Effector memory CD8-positive, alpha-beta T cell (primary cell): ENCODE results near the gene ERAS.

ENCODE experiments used
- ATAC-seq: fragments of 150-1000 bp; cut with Tn5 transposase; replicated peaks from 2 replicates; pipeline ENCODE4 v1.10.0; 2021; ENCODE audit warnings: mild to moderate bottlenecking, moderate library complexity
- DNase-seq, 3 experiments: peaks; one replicate each; pipeline ENCODE4 v3.0.0; 2021
- H3K27ac Mint-ChIP-seq, 2 donors: one replicate each; pipeline ENCODE4 v1.8.0; 2022; ENCODE audit warnings: mild to moderate bottlenecking in 2 of 2, mixed read lengths in 2 of 2, moderate library complexity in 2 of 2
- H3K27me3 Mint-ChIP-seq, 2 donors: one replicate each; pipeline ENCODE4 v1.8.0; 2022; ENCODE audit warnings: mixed read lengths in 2 of 2
- H3K36me3 Mint-ChIP-seq: one replicate; pipeline ENCODE4 v1.8.0; 2022; ENCODE audit warnings: mild to moderate bottlenecking, moderate library complexity, mixed read lengths; ENCODE audit not compliant: insufficient read depth
- H3K4me1 Mint-ChIP-seq, 2 donors: one replicate each; pipeline ENCODE4 v1.8.0; 2022; ENCODE audit warnings: low read depth in 2 of 2, mixed read lengths in 2 of 2
- H3K4me3 Mint-ChIP-seq, 2 donors: one replicate each; pipeline ENCODE4 v1.8.0; 2022; ENCODE audit warnings: mild to moderate bottlenecking in 2 of 2, mixed read lengths in 2 of 2, moderate library complexity in 2 of 2
- H3K9me3 Mint-ChIP-seq, 2 donors: one replicate each; pipeline ENCODE4 v1.8.0; 2022; ENCODE audit warnings: mixed read lengths in 2 of 2
- total RNA-seq, 9 experiments: gene quantifications; one replicate each; lab custom pipeline; 2026; lab: John Stamatoyannopoulos, UW

The ERAS gene, protein sequence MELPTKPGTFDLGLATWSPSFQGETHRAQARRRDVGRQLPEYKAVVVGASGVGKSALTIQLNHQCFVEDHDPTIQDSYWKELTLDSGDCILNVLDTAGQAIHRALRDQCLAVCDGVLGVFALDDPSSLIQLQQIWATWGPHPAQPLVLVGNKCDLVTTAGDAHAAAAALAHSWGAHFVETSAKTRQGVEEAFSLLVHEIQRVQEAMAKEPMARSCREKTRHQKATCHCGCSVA
- 0 to 0.26 (median 0) reads per million in 9 experiments for total RNA-seq

DNA sequence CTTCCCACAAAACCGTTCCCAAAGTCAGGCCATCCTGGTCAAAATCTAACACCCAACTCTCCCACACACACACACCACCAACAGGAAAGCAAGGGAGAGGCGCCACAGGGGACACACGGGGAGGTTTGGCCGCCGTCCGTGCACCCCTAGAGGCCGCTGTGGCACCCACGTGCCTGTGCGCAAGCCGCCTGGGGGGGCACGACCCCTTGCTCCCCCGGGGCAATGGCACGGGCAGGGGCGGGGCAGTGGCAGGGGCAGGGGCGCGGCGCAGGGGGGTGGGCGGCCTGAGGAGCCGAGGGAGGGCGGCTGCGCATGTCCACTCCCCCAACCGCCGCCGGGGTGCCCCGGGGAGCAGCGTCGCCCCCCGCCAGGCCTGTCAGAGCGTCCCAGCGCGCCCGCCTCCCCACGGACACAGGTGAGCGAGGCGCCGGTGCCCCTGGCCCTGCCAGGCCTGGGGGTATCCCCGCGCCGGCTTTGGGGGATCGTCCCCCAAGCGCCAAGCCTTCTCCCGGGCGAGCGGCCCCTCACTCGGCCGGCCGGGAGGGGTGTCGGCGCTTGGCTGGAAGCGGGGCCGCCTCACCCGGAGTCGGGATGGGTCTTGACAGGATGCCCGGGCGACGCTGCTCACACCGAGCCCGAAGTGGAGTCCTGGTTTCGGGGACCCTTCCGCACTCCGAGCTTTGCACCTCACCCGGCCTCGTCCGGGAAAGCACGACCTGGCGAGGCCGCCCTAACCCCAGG, at the start of gene ERAS:
TSS of gene ERAS (plus strand) at position 379 of the 741 bp plus-strand sequence. CDS start 2,611 bp downstream, outside the sequence.
- Mint-ChIP-seq H3K4me1 (peaks cover 0 to 4% of the 10 kb centered on the region in 2 donors), H3K9me3 (no peaks in the 10 kb centered on the region), H3K27me3 (peaks cover 12 to 40% of the 10 kb centered on the region in 2 donors), H3K36me3 (peaks cover 7% of the 10 kb centered on the region), H3K27ac (peak within 1 kb of the TSS in 1 of 2 donors; percentile 75), H3K4me3 (peak within 1 kb of the TSS; percentile 66 to 81)
- DNase-seq (peak in 1 of 3 experiments; percentile 2), ATAC-seq (peak; percentile 61)

DNA sequence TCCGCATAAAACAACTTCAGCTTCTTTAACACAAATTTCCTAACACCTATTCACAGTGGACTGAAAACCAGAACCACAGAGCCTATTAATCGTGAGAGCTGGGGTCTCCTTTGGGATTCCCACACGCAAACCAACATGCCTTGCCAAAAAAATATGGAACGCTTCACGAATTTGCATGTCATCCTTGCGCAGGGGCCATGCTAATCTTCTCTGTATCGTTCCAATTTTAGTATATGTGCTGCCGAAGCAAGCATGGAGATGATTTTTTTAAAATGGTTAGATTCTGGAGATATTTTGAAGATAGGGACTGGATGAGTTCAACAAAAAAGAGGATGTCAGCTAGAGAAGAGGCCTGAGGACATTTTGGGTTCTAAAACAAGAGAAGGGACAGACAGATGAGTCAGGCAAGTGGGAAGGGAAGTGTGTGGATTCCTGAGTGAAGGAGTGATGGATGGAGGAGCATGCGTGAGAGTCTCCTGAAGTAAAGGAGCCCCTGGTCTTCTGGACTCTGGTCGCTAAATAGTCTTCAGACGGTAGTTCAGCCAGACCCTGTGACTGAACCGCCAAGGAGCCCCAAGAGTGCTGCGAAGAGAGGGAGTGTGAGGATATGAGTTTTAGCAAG, 49.4 kb upstream of the ERAS start:
- ATAC-seq: no peak
- peaks cover 5 to 15% of the 10 kb centered on the region in 2 donors for H3K27me3 Mint-ChIP-seq
- H3K4me1 Mint-ChIP-seq: no peaks in the 10 kb centered on the region
- DNase-seq: no peak
- no peak overlapping the region for H3K27ac Mint-ChIP-seq
- no peaks in the 10 kb centered on the region for H3K9me3 Mint-ChIP-seq
- no peak overlapping the region for H3K4me3 Mint-ChIP-seq
- no peaks in the 10 kb centered on the region for H3K36me3 Mint-ChIP-seq

GRCh38 chrX:48779399-48779798, 46.9 kb upstream of the ERAS start:
- Mint-ChIP-seq H3K36me3 (no peaks in the 10 kb centered on the region), H3K9me3 (no peaks in the 10 kb centered on the region), H3K27ac (no peak overlapping the region), H3K4me1 (no peaks in the 10 kb centered on the region), H3K4me3 (no peak overlapping the region), H3K27me3 (peaks cover 5 to 7% of the 10 kb centered on the region in 2 donors)
- ATAC-seq (no peak), DNase-seq (no peak)

DNA sequence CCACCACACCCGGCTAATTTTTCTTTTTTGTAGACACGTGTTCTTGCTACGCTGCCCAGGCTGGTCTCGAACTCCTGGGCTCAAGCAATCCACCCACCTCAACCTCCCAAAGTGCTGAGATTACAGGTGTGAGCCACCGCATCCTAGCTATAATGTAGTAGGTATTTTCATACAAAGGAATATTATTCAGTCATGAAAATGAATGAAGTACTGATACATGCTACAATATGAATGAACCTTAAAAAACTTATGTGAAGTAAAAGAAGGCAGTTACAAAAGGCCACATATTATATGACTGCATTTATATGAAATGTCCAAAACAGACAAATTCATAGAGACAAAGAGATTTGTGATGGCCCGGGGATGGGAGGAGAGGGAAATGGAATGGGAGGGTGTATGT, 44.6 kb upstream of the ERAS start:
- Mint-ChIP-seq H3K36me3 (no peaks in the 10 kb centered on the region), H3K9me3 (no peaks in the 10 kb centered on the region), H3K27me3 (peaks cover 0 to 4% of the 10 kb centered on the region in 2 donors), H3K4me1 (no peaks in the 10 kb centered on the region), H3K4me3 (no peak overlapping the region), H3K27ac (no peak overlapping the region)
- ATAC-seq (no peak), DNase-seq (no peak)

DNA sequence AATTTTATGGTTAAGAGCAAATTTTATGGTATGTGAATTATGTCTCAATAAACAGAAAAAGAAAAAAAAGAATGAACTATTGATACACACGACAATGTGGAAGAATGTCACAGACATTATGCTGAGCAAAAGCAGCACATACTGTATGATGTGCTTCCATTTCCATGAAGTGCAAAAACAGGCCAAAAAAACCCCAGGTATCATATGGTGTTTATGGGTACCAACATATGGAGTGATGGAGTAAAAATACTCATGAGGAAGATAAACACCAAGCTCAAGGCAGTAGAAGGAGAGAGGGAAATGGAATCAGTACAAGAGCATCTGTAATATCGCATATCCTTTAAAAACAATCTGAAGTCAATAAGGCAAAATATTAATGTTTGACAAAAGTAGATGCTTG, 44.1 kb upstream of the ERAS start:
- no peak for ATAC-seq
- Mint-ChIP-seq H3K4me3 (no peak overlapping the region), H3K27me3 (peaks cover 0 to 9% of the 10 kb centered on the region in 2 donors), H3K9me3 (no peaks in the 10 kb centered on the region), H3K4me1 (no peaks in the 10 kb centered on the region), H3K36me3 (no peaks in the 10 kb centered on the region), H3K27ac (no peak overlapping the region)
- DNase-seq: no peak

- Mint-ChIP-seq H3K4me1 (no peaks in the 10 kb centered on the region), H3K4me3 (no peak overlapping the region), H3K9me3 (no peaks in the 10 kb centered on the region), H3K27me3 (peaks cover 0 to 14% of the 10 kb centered on the region in 2 donors), H3K36me3 (no peaks in the 10 kb centered on the region), H3K27ac (no peak overlapping the region)
- DNase-seq (no peak), ATAC-seq (no peak)
Observed at GRCh38 chrX:48782795-48783194, 43.5 kb upstream of the ERAS start.

DNA sequence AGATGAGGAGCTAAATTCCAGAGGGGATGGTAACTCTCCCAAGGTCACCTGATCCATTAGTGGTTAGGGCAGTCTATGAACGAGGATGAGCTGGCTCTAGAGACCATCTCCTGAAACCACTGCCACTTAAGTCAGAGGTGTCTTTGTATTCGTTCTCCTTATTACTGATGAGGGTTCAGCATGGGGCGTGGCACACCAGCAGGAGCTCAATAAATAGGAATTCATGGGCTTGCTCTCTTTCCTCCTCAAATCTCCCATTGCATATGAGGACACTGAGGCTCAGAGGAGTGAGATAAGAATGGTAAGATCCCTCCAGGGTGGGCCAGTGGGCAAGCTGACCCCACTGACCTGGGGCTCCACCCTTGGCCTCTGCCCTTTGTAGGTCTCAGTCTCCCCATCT, 41.6 kb upstream of the ERAS start:
- Mint-ChIP-seq H3K27me3 (peaks cover 0 to 15% of the 10 kb centered on the region in 2 donors), H3K9me3 (no peaks in the 10 kb centered on the region), H3K36me3 (no peaks in the 10 kb centered on the region), H3K27ac (no peak overlapping the region), H3K4me1 (peaks cover 4 to 12% of the 10 kb centered on the region in 2 donors), H3K4me3 (no peak overlapping the region)
- no peak for ATAC-seq
- no peak for DNase-seq

GRCh38 chrX:48785186-48785539, 41.1 kb upstream of the ERAS start:
- DNase-seq (no peak), ATAC-seq (no peak)
- Mint-ChIP-seq H3K4me3 (no peak overlapping the region), H3K27me3 (peaks cover 0 to 15% of the 10 kb centered on the region in 2 donors), H3K36me3 (no peaks in the 10 kb centered on the region), H3K9me3 (no peaks in the 10 kb centered on the region), H3K4me1 (peaks cover 4 to 16% of the 10 kb centered on the region in 2 donors), H3K27ac (no peak overlapping the region)

GRCh38 chrX:48785540-48786214, 40.6 kb upstream of the ERAS start:
- peaks cover 0 to 15% of the 10 kb centered on the region in 2 donors for H3K27me3 Mint-ChIP-seq

GRCh38 chrX:48786341-48786800, 39.9 kb upstream of the ERAS start, which contains the start of gene GATA1:
Gene GATA1 (plus strand): TSS chrX:48786590. CDS start chrX:48791110, 4,520 bp downstream.
- DNase-seq: no peak
- H3K36me3 Mint-ChIP-seq: no peaks in the 10 kb centered on the region
- H3K9me3 Mint-ChIP-seq: no peaks in the 10 kb centered on the region
- peak within 1 kb of the TSS in 1 of 2 donors; percentile 38 for H3K27ac Mint-ChIP-seq
- peaks cover 4 to 16% of the 10 kb centered on the region in 2 donors for H3K4me1 Mint-ChIP-seq
- H3K27me3 Mint-ChIP-seq: peaks cover 0 to 15% of the 10 kb centered on the region in 2 donors
- no peak within 1 kb of the TSS for H3K4me3 Mint-ChIP-seq
- no peak for ATAC-seq

More at GRCh38 chrX:48785540-48786214, 40.6 kb upstream of the ERAS start:
- Mint-ChIP-seq H3K4me1 (peaks cover 4 to 16% of the 10 kb centered on the region in 2 donors), H3K27ac (no peak overlapping the region), H3K9me3 (no peaks in the 10 kb centered on the region), H3K36me3 (no peaks in the 10 kb centered on the region), H3K4me3 (no peak overlapping the region)
- DNase-seq (no peak), ATAC-seq (no peak)

GRCh38 chrX:48786825-48787504, 39.3 kb upstream of the ERAS start:
- Mint-ChIP-seq H3K4me1 (peaks cover 4 to 16% of the 10 kb centered on the region in 2 donors), H3K27me3 (peaks cover 0 to 15% of the 10 kb centered on the region in 2 donors), H3K27ac (peak overlapping the region in 1 of 2 donors; percentile 38), H3K9me3 (no peaks in the 10 kb centered on the region), H3K36me3 (no peaks in the 10 kb centered on the region), H3K4me3 (no peak overlapping the region)
- no peak for ATAC-seq
- DNase-seq: no peak

- H3K27me3 Mint-ChIP-seq: peaks cover 0 to 15% of the 10 kb centered on the region in 2 donors
- H3K36me3 Mint-ChIP-seq: no peaks in the 10 kb centered on the region
- H3K4me3 Mint-ChIP-seq: no peak overlapping the region
- peaks cover 4 to 16% of the 10 kb centered on the region in 2 donors for H3K4me1 Mint-ChIP-seq
- no peak for ATAC-seq
- DNase-seq: no peak
- no peaks in the 10 kb centered on the region for H3K9me3 Mint-ChIP-seq
- no peak overlapping the region for H3K27ac Mint-ChIP-seq
Observed at GRCh38 chrX:48787505-48788443, 38.5 kb upstream of the ERAS start.
